H1 (cell line): ENCODE measurements around the gene BCO1. TPM values are rescaled to one million over a fixed set of nuclear protein-coding genes. Genes with fewer than 3 reads are reported as not detected.

Experiments used
- FOSL1 ChIP-seq: IDR thresholded peaks from 2 replicates; pipeline ENCODE4 v1.6.1; 2011; ENCODE audit warnings: mild to moderate bottlenecking, low read depth, low read length, moderate library complexity; ENCODE audit not compliant: insufficient read depth
- GTF2F1 ChIP-seq: IDR thresholded peaks from 2 replicates; pipeline ENCODE4 v1.6.1; 2012; ENCODE audit warnings: low read depth, low read length, improper control_type of control experiment, borderline replicate concordance
- HDAC2 ChIP-seq, 2 experiments: fragments of 300-600 bp in 1 of 2; sonication (generic) in 1 of 2; IDR thresholded peaks; 2 replicates each; pipeline ENCODE4 v1.6.1; 2011 to 2012; ENCODE audit warnings: low read depth in 2 of 2, low read length in 2 of 2, mild to moderate bottlenecking in 2 of 2, moderate library complexity in 2 of 2, borderline replicate concordance in 1 of 2, inconsistent platforms in 1 of 2
- KDM5A ChIP-seq: fragments of 200-600 bp; IDR thresholded peaks from 2 replicates; pipeline ENCODE4 v1.7.1; 2012; ENCODE audit warnings: mild to moderate bottlenecking, low read length, inconsistent platforms, mixed read lengths
- POLR2AphosphoS5 ChIP-seq: IDR thresholded peaks from 2 replicates; pipeline ENCODE4 v1.6.1; 2011; ENCODE audit warnings: low read depth, low read length
- RAD21 ChIP-seq, 2 experiments: IDR thresholded peaks in 1 of 2; conservative IDR thresholded peaks in 1 of 2; 2 replicates each; pipeline ENCODE4 v1.6.1; 2011; ENCODE audit warnings: low read depth in 2 of 2, low read length in 2 of 2, improper control_type of control experiment in 1 of 2, inconsistent platforms in 1 of 2, mild to moderate bottlenecking in 1 of 2, moderate library complexity in 1 of 2
- SIRT6 ChIP-seq: IDR thresholded peaks from one replicate; pipeline ENCODE4 v1.7.1; 2012; ENCODE audit warnings: low read length, inconsistent platforms
- SP2 ChIP-seq: IDR thresholded peaks from 2 replicates; pipeline ENCODE4 v1.6.1; 2012; ENCODE audit warnings: mild to moderate bottlenecking, low read length, inconsistent platforms
- TAF7 ChIP-seq: optimal IDR thresholded peaks from 2 replicates; pipeline ENCODE3; 2011; ENCODE audit warnings: low read depth, mild to moderate bottlenecking, inconsistent platforms, low read length, moderate library complexity, borderline replicate concordance
- polyA plus RNA-seq, 7 experiments: library from polyadenylated mRNA; depleted of rRNA in 3 of 7; stranded (reverse) in 5 of 7; unstranded in 2 of 7; fragments of >200 nt in 5 of 7; fragments of 200-250 nt in 2 of 7; gene quantifications; 1 replicate in 5 of 7; 2 replicates in 1 of 7; 4 replicates in 1 of 7; pipeline versions ENCODE4 v1.2.1 to v1.2.3, GENCODE V29; 2011 to 2013; ENCODE audit warnings: missing spikeins in 2 of 7, mixed read lengths in 2 of 7
- total RNA-seq: library from RNA; stranded (reverse); fragmentation: NEBNext Ultra II Directional; extraction: Animal tissue kit (Norgen Biotek cat#: 25700); gene quantifications from 2 replicates; pipeline ENCODE4 v1.2.1, GENCODE V29; 2021
- TF ChIP-seq, protein P1 (sequence below): fragments of 300-600 bp; sonication (generic); IDR thresholded peaks from 2 replicates; pipeline ENCODE4 v1.7.1; 2012; ENCODE audit warnings: low read length, moderate library complexity, mild to moderate bottlenecking, inconsistent platforms; ENCODE audit not compliant: insufficient replicate concordance
- TF ChIP-seq, protein P2 (sequence below): IDR thresholded peaks from 2 replicates; pipeline ENCODE4 v1.6.1; 2012; ENCODE audit warnings: inconsistent platforms

The BCO1 gene
- total and polyA plus RNA-seq, 2 of the 8 experiments (the other 6 are each of a cell fraction or from before 2014, with no cell fraction given) = 0.21 TPM; not detected in 1

DNA sequence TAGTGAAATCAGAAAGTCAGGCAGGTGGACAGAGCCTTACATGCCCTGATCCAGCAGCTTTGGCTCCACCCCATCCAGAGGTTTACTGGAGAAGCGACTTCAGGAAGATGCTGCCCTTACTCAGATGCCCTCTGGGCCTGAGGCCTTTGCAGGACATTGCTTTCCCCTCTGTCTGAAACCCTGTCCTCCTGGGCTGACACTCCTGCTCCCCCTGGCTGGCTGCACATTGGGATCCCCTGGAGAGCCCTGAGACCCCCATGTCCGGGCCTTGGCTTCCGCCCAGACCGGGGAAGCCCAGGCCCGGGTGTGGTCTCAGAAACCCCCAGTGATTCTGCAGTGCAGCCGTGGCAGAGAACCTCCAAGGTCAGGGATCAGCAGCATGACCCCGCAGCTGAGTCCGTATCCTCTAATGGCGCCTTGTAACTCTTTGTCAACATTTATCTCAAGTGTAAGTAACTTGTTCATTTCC, 36.6 kb downstream of the BCO1 start (continued):
- TF ChIP-seq, protein P1, sequence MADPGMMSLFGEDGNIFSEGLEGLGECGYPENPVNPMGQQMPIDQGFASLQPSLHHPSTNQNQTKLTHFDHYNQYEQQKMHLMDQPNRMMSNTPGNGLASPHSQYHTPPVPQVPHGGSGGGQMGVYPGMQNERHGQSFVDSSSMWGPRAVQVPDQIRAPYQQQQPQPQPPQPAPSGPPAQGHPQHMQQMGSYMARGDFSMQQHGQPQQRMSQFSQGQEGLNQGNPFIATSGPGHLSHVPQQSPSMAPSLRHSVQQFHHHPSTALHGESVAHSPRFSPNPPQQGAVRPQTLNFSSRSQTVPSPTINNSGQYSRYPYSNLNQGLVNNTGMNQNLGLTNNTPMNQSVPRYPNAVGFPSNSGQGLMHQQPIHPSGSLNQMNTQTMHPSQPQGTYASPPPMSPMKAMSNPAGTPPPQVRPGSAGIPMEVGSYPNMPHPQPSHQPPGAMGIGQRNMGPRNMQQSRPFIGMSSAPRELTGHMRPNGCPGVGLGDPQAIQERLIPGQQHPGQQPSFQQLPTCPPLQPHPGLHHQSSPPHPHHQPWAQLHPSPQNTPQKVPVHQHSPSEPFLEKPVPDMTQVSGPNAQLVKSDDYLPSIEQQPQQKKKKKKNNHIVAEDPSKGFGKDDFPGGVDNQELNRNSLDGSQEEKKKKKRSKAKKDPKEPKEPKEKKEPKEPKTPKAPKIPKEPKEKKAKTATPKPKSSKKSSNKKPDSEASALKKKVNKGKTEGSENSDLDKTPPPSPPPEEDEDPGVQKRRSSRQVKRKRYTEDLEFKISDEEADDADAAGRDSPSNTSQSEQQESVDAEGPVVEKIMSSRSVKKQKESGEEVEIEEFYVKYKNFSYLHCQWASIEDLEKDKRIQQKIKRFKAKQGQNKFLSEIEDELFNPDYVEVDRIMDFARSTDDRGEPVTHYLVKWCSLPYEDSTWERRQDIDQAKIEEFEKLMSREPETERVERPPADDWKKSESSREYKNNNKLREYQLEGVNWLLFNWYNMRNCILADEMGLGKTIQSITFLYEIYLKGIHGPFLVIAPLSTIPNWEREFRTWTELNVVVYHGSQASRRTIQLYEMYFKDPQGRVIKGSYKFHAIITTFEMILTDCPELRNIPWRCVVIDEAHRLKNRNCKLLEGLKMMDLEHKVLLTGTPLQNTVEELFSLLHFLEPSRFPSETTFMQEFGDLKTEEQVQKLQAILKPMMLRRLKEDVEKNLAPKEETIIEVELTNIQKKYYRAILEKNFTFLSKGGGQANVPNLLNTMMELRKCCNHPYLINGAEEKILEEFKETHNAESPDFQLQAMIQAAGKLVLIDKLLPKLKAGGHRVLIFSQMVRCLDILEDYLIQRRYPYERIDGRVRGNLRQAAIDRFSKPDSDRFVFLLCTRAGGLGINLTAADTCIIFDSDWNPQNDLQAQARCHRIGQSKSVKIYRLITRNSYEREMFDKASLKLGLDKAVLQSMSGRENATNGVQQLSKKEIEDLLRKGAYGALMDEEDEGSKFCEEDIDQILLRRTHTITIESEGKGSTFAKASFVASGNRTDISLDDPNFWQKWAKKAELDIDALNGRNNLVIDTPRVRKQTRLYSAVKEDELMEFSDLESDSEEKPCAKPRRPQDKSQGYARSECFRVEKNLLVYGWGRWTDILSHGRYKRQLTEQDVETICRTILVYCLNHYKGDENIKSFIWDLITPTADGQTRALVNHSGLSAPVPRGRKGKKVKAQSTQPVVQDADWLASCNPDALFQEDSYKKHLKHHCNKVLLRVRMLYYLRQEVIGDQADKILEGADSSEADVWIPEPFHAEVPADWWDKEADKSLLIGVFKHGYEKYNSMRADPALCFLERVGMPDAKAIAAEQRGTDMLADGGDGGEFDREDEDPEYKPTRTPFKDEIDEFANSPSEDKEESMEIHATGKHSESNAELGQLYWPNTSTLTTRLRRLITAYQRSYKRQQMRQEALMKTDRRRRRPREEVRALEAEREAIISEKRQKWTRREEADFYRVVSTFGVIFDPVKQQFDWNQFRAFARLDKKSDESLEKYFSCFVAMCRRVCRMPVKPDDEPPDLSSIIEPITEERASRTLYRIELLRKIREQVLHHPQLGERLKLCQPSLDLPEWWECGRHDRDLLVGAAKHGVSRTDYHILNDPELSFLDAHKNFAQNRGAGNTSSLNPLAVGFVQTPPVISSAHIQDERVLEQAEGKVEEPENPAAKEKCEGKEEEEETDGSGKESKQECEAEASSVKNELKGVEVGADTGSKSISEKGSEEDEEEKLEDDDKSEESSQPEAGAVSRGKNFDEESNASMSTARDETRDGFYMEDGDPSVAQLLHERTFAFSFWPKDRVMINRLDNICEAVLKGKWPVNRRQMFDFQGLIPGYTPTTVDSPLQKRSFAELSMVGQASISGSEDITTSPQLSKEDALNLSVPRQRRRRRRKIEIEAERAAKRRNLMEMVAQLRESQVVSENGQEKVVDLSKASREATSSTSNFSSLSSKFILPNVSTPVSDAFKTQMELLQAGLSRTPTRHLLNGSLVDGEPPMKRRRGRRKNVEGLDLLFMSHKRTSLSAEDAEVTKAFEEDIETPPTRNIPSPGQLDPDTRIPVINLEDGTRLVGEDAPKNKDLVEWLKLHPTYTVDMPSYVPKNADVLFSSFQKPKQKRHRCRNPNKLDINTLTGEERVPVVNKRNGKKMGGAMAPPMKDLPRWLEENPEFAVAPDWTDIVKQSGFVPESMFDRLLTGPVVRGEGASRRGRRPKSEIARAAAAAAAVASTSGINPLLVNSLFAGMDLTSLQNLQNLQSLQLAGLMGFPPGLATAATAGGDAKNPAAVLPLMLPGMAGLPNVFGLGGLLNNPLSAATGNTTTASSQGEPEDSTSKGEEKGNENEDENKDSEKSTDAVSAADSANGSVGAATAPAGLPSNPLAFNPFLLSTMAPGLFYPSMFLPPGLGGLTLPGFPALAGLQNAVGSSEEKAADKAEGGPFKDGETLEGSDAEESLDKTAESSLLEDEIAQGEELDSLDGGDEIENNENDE = no peak
- TF ChIP-seq POLR2AphosphoS5 = no peak
- TF ChIP-seq KDM5A = no peak
- TF ChIP-seq, protein P2, sequence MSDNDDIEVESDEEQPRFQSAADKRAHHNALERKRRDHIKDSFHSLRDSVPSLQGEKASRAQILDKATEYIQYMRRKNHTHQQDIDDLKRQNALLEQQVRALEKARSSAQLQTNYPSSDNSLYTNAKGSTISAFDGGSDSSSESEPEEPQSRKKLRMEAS = no peak
- TF ChIP-seq GTF2F1 = no peak
- TF ChIP-seq SP2 = no peak
- no peak for TF ChIP-seq TAF7
- no peak for TF ChIP-seq RAD21 (IDR thresholded peaks at IDR 0.05 in 1 of 2, conservative IDR thresholded peaks at IDR 0.05 in 1 of 2; ENCODE audit: low read depth in 2 of 2, low read length in 2 of 2)
- TF ChIP-seq FOSL1 = no peak
- no peak for TF ChIP-seq SIRT6
- no peak for TF ChIP-seq HDAC2 (IDR thresholded peaks at IDR 0.05; ENCODE audit: borderline replicate concordance in 1 of 2, low read depth in 2 of 2, low read length in 2 of 2)
